Pons (tissue), 1 donor: ENCODE results near the gene HS3ST5.
"Not testable (repeated sequence)": the region's sequence is repeated elsewhere in the genome, so short reads cannot be mapped to it uniquely, and the experiment has no call there.

Experiments used
- DNase-seq: peaks from one replicate; pipeline ENCODE4 v3.0.0-alpha.2; 2016; ENCODE audit warnings: low spot score

The HS3ST5 gene

GRCh38 chr6:114334237-114334636, 8.6 kb downstream of the HS3ST5 start:
- DNase-seq: no peak

GRCh38 chr6:114327074-114327473, 15.7 kb downstream of the HS3ST5 start:
- no peak for DNase-seq

GRCh38 chr6:114323784-114324183, 19.0 kb downstream of the HS3ST5 start:
- no peak for DNase-seq

GRCh38 chr6:114319749-114320148, 23.1 kb downstream of the HS3ST5 start:
- DNase-seq: no peak

GRCh38 chr6:114315831-114316595, 26.8 kb downstream of the HS3ST5 start:
- DNase-seq: no peak

- not testable (repeated sequence) for DNase-seq
Observed at GRCh38 chr6:114313816-114314215, 29.0 kb downstream of the HS3ST5 start.

- no peak for DNase-seq
Observed at GRCh38 chr6:114312931-114313330, 29.9 kb downstream of the HS3ST5 start.

GRCh38 chr6:114310053-114310452, 32.8 kb downstream of the HS3ST5 start:
- no peak for DNase-seq

- DNase-seq: peak; percentile 52
Observed at GRCh38 chr6:114304304-114304887, 38.4 kb downstream of the HS3ST5 start.

- DNase-seq: no peak
Observed at GRCh38 chr6:114301596-114302219, 41.1 kb downstream of the HS3ST5 start.

- no peak for DNase-seq
Observed at GRCh38 chr6:114297135-114297534, 45.7 kb downstream of the HS3ST5 start.

- DNase-seq: no peak
Observed at GRCh38 chr6:114292431-114292830, 50.4 kb downstream of the HS3ST5 start.

GRCh38 chr6:114291428-114291827, 51.4 kb downstream of the HS3ST5 start:
- no peak for DNase-seq

- DNase-seq: no peak
Observed at GRCh38 chr6:114290864-114291263, 52.0 kb downstream of the HS3ST5 start.

- DNase-seq: peak; percentile 81
Observed at GRCh38 chr6:114288701-114289495, 53.9 kb downstream of the HS3ST5 start.

- peak; percentile 82 for DNase-seq
Observed at GRCh38 chr6:114287461-114287860, 55.4 kb downstream of the HS3ST5 start.

- no peak for DNase-seq
Observed at GRCh38 chr6:114286211-114286610, 56.6 kb downstream of the HS3ST5 start.

- no peak for DNase-seq
Observed at GRCh38 chr6:114284281-114284680, 58.5 kb downstream of the HS3ST5 start.

GRCh38 chr6:114282292-114282691, 60.5 kb downstream of the HS3ST5 start:
- DNase-seq: peak; percentile 52

- DNase-seq: peak; percentile 58
Observed at GRCh38 chr6:114281496-114281895, 61.3 kb downstream of the HS3ST5 start.

- DNase-seq: no peak
Observed at GRCh38 chr6:114280239-114280982, 62.4 kb downstream of the HS3ST5 start.

GRCh38 chr6:114277220-114277619, 65.6 kb downstream of the HS3ST5 start:
- no peak for DNase-seq
